ENCODE measurements around the gene PABPC1L2A.
"Not testable (repeated sequence)": the region's sequence is repeated elsewhere in the genome, so short reads cannot be mapped to it uniquely, and the experiment has no call there.

PABPC1L2A gene

GRCh38 chrX:73079024-73079562, at the start of gene PABPC1L2A:
PABPC1L2A (minus strand) TSS chrX:73079512; CDS start chrX:73079386, 126 bp downstream.
- not testable (repeated sequence) for FAIRE-seq

- no peak for FAIRE-seq
Observed at GRCh38 chrX:73127700-73128241, 48.5 kb upstream of the PABPC1L2A start.

DNA sequence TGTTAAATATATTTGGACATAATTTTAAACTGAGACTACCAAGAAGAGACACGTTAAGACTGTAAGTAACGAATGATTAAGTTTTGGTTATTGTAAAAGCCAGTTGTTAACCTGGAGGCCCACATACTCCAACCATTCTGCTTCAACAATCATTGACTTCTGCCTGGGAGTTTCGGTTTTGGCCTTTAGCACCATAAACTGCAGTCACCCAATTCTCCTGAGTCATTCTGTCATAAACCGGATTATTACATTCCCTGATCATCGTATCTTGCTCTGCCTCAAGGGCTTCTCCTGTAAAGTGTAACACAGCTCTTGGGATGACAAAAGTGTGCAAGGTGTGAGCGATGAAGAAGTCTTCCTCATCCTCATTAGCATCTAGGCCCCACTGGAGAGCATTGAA, 46.9 kb upstream of the PABPC1L2A start:
- FAIRE-seq = no peak

- FAIRE-seq = not testable (repeated sequence)
Observed at GRCh38 chrX:73099505-73099904, 20.2 kb upstream of the PABPC1L2A start.

- FAIRE-seq = not testable (repeated sequence)
Observed at GRCh38 chrX:73086766-73087165, 7.5 kb upstream of the PABPC1L2A start.

DNA sequence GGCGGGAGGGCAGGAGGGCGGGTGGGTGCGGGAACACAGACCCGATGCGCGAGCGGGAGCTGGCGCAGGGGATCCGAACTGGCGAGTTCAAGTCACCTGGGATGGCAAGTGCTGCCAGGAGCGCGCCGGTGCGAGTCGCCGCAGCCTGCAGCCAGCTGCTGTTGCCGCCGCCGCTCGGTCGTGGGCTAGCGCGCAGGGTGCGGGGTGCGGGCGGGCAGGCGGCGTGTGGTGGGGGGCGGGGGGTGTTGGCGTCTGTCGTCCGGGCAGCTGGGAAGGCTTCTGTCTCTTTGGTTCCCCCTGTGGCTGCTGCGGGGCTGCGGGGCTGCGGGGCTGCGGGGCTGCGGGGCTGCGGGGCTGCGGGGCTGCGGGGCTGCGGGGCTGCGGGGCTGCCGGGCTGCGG, 572 bp upstream of the PABPC1L2A start:
- not testable (repeated sequence) for FAIRE-seq

DNA sequence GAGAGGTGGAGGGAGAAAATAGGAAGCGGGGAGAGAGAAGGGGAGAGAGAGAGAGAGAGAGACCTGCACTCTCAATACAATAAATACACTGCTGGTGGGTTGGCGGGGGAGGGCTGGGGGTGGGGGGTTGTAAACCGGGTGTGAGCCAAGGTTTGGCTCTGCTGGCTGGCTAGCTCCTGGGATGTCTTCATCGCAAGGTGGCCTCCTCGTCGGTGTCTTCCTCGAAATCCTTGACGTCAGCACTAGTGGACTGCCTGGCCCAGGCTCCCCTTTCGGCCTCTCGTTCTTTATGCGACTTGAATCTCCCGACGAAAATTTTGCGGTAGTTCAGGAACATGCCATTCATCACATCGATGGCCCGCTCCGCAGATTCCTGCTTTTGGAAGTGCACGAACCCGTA, 715 bp downstream of the PABPC1L2A start:
- not testable (repeated sequence) for FAIRE-seq

GRCh38 chrX:73076838-73077237, 2.5 kb downstream of the PABPC1L2A start:
- no peak for FAIRE-seq

- no peak for FAIRE-seq
Observed at GRCh38 chrX:73069365-73070035, 9.8 kb downstream of the PABPC1L2A start.

DNA sequence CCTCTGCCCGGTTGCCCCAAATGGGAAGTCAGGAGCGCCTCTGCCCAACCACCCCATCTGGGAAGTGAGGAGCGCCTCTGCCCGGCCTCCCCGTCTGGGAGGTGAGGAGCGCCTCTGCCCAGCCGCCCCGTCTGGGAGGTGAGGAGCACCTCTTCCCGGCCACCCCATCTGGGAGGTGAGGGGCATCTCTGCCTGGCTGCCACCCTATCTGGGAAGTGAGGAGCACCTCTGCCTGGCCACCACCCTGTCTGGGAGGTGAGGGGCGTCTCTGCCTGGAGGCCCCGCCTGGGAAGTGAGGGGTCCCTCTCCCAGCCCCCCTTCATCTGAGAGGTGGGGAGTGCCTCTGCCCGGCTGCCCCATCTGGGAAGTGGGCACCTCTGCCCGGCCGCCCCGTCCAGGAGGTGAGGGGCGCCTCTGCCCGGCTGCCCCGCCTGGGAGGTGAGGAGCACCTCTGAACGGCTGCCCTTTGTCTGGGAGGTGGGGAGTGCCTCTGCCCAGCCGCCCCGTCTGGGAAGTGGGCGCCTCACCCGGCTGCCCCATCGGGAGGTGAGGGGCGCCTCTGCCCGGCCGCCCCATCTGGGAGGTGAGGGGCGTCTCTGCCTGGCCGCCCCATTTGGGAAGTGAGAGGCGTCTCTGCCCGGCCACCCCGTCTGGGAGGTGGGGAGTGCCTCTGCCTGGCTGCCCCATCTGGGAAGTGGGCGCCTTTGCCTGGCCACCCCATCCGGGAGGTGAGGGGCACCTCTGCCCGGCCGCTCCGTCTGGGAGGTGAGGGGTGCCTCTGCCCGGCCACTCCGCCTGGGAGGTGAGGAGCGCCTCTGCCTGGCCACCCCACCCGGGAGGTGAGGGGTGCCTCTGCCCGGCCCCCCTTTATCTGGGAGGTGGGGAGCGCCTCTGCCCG, 10.6 kb downstream of the PABPC1L2A start:
- FAIRE-seq = no peak

DNA sequence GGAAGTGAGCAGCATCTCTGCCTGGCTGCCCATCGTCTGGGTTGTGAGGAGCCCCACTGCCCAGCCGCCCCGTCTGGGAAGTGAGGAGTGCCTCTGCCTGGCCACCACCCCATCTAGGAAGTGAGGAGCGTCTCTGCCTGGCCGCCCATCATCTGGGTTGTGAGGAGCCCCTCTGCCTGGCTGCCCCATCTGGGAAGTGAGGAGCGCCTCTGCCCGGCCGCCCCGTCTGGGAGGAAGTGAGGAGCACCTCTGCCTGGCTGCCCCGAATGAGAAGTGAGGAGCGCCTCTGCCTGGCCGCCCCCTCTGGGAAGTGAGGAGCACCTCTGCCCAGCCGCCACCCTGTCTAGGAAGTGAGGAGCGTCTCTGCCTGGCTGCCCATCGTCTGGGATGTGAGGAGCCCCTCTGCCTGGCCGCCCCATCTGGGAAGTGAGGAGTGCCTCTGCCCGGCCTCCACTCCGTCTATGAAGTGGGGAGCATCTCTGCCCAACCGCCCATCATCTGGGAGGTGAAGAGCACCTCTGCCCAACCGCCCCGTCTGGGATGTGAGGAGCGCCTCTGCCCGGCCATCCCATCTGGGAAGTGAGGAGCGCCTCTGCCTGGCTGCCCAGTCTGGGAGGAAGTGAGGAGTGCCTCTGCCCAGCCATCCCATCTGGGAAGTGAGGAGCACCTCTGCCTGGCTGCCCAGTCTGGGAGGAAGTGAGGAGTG, 11.4 kb downstream of the PABPC1L2A start:
- not testable (repeated sequence) for FAIRE-seq

DNA sequence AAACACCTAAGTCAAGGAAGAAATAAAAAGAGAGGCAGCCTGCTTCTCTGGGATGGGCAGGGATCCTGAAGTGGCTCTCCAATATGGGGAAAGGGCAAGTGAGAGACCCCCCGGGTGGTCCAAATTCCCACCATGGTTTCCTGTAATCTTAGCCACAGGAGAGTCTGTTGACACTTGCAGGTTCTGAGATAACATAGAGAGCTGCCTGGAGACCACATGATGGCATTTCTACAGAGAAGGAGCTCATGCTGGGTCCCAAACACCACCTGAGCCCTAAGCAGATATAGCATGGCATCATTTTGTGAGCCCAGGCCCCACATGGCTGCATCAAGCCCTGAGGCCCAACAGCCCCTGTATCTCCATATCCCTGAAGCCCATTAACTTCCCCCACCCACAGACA, 50.4 kb downstream of the PABPC1L2A start:
- no peak for FAIRE-seq
